Kidney capillary endothelial cell (primary cell): Measurements from ENCODE around the gene NSF.
"Not testable (repeated sequence)": the region's sequence is repeated elsewhere in the genome, so short reads cannot be mapped to it uniquely, and the experiment has no call there.

Source experiments
- DNase-seq: peaks from one replicate; pipeline ENCODE4 v3.0.0-alpha.2; 2018; ENCODE audit warnings: low spot score

The NSF gene

DNA sequence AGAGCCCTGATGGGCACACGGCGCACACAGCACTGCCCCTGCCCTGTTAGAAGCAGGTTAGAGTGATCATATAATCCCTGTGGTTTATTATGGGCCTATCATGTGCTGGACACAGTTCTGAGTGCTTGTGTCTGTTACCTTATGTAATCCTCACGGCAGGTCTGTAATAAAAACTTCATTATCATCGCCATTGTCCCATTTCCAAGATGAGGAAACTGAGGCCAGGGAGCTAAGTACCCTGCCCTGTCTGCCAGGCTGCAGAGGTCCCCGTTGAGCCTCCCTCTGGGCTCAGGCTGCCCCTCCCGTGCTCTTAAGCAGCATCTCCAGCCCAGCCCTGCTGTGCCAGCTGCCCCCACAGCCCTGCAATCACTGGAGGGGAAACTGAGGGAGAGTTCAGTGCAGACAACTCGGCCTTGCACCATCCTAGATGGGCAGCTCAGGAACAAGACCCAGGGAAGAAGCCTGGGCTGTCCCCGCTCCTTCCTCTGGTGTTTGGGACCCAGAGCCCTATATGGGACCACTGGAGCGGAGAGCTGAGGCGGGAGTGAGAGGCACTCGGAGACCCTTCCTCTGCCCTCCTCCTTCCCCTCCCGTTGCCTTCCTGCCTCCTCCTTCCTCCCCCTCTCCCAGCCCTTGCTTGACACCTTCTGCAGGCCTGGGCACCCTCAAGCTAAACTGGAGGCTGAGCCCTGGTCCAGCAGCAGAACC is 186.0 kb downstream of the NSF start:
- no peak for DNase-seq

- DNase-seq = peak; percentile 21
Measured at GRCh38 chr17:46777943-46778915, 187.8 kb downstream of the NSF start.

DNA sequence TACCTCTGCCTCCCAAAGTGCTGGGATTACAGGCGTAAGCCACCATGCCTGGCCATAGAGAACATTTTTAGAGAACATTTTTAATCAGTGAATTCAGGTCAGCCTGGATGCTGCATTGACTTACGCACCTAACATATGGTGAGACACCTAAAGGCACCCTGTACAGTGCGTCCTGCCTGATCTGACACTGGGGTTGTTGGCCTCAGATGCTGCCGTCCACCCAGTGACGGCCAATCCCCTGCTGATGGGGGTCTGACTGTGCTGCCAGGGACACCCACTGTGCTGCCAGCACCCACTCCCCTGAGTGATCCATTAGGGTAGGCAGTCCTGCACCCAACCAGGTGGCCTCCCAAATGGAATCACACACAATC is 189.5 kb downstream of the NSF start:
- no peak for DNase-seq

DNA sequence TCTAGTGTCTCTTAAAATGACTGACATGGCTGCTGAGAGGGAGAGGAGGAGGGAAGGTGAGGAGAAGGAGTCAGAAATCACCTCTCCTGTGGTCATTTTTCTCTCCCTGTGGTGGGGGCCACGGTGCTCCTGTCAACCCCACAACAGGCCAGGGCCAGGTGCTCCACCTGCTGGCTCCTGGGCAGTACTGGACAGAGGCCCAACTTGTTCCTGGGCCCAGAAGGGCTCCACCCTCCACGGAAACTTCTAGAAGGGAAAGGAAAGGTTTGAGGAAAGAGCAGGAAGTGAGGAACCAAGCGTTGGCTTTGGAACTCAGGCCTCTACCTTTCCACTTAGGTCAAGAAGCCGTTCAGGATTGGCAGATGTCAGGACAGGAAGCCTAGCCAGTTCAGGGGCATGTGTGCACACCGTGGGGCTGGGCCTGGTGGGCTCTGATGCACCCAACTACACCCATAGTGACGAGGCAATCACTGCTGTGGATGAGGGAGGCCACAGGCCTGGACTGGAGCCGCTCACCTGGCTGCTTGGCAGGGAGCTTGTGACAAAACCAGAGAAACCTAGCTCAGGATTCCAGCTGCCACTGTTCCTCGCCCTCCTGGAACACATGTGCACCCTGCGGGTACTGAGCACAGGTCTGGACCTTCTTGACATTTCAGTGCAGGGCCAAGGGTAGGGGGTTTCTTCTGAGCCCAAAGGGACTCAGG is 191.9 kb downstream of the NSF start:
- DNase-seq = no peak

DNA sequence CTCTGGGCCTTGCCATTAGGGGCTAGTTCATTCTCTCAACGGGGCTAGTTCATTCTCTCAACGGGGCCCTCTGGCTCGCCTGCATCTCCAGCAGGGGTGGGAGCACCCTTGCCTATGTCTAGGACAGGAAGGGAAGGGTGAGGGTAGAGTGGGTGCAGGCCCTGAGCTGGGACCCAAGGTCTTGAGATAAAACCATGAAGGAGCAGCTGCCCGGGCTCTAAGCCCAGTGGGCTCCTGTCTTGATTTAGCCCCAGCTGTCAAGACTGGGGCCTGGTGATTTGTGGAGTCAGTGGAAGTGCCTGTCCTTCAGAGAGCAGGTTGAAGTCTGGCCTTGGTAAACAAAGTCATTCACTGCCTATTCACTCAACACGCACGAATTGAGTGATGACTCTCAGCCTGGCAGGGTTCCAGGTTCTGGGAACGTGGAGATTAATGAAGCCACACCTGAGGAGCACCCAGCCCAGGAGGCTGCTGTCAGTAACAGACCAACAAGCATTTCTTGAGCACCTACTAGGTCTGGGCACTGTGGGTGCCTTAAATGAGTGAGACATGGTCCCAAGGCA is 192.6 kb downstream of the NSF start:
- DNase-seq = no peak

GRCh38 chr17:46785696-46786095 is 195.2 kb downstream of the NSF start:
- no peak for DNase-seq

DNA sequence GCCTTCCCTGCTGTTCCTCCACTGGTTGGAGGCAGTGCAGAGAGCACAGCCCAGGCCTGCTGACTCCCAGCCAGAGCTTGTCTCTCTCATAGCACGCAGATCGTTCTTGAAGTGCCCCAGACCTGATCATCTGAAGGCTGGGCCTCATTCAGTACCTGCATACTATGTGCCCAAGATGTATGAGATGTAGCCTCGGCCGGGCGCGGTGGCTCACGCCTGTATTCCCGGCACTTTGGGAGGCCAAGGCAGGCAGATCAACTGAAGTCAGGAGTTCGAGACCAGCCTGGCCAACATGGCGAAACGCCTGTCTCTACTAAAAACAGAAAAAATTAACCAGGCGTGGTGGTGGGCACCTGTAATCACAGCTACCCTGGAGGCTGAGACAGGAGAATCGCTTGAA is 197.0 kb downstream of the NSF start:
- DNase-seq = no peak

- DNase-seq = no peak
Measured at GRCh38 chr17:46788300-46788699, 197.8 kb downstream of the NSF start.

- no peak for DNase-seq
Measured at GRCh38 chr17:46788796-46789195, 198.3 kb downstream of the NSF start.

- DNase-seq = no peak
Measured at GRCh38 chr17:46789610-46790009, 199.1 kb downstream of the NSF start.

- DNase-seq = no peak
Measured at GRCh38 chr17:46790216-46790615, 199.7 kb downstream of the NSF start.

DNA sequence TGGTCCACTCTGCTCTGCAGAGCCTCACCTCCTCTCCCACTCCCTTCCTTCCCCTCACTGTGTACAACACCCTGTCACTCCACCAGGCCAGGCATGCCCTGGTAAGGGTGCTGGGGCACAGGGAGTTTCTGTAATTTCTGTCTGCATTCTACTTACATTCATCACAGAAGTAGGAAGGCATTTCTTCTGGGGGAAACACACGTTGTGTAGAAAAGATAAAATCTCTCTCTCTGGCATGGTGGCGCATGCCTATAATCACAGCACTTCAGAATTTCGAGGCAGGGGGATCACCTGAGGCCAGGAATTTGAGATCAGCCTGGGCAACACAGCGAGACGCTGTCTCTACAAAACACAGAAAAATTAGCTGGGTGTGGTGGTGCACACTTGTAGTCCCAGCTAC is 201.1 kb downstream of the NSF start:
- no peak for DNase-seq

DNA sequence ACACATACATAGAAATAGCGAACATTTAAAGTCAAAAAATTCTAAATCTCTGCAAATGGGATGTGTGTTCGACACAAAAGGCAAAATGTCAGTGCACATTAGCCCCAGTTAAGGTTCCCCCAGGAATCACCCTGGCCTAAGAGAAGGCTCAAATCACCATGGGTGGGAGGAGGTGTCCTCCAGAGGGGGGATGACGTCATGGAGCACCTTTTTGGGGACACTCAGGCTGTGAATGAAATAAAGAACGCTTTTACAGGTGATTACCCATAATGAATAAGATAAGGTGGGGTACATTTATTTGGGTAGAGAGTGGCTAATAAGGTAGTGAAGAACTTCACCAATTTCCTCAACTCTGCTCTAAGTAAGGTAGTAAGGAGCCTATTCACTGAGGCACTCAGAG is 201.6 kb downstream of the NSF start:
- DNase-seq = no peak

DNA sequence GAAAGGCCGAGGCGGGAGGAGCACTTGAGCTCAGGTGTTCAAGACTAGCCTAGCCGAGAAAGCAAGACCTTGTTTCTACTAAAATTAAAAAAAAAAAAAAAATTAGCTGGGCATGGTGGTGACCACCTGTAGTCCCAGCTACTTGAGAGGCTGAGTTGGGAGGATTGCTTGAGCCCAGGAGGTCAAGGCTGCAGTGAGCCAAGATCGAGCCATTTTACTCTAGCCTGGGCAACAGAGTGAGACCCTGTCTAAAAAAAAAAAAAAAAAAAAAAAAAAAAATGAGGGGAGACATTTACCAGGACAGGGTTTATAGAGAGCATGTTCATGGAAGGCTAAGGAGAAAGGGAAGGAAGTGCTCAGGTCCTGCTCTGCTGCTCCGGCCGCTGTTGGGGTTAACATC is 202.6 kb downstream of the NSF start:
- DNase-seq = not testable (repeated sequence)

- no peak for DNase-seq
Measured at GRCh38 chr17:46793541-46793940, 203.1 kb downstream of the NSF start.

DNA sequence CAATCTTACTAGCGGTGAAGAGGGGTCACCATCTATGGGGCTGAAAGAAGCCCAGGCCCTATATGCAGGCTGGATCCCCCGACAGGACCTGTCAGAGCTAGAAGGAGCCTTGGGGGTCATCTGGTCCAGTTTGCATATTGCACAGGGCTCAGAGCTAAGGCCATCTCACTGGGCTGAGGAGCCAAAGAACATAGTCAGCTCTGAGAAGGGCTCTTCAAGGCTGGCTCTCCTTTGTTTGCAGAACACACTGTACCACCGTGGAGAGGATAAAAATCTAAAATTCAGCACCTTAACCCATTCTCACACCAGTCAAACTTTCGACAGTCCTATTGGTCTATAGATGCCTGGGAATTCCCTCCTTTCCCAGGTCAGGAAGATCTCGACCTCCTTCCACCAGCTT is 203.8 kb downstream of the NSF start:
- DNase-seq = no peak

DNA sequence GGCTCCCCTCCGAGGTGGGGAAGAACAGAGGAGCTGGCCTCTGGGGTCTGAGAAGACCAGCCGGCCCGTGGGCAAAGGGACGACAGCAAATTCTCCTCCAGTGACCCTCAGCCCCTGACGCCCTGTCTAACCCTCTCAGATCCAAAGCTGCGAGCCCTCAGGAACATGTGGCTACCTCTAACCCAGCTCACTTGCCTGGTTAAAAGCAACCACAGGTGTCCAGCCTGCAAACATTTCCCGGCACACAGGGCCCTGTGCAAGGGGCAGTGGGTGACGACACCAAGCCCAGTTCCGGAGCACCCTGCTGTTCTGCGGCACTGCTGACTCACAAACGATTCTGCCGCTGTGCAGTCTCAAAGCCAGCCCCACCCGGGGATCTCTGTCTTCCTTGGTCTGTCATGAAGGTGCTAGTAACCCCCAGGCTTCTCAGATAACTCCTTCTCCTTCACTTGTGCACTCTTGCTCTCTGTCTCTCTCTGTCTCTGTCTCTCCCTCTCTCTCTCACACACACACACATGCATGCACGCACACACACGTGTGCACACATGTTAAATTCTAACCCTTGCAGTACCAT is 205.0 kb downstream of the NSF start:
- DNase-seq = no peak

DNA sequence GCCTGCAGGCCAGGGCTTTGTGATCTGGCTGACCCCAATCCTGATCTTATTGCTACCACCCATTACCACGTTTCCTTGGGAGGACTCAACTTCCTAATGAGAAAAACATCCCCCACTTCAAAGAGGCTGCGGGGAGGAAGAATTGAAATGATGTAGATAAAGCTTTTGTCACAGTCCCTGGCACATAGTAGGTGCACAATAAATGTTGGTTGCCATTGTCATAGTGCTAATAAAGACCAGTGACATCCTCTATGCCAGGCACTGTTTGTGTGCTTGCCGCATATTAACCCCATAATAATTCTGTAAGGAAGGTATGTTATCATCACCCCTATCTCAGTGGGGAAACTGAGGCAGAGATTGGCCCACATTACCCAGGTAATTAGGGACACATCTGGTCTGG is 205.6 kb downstream of the NSF start:
- DNase-seq = no peak

DNA sequence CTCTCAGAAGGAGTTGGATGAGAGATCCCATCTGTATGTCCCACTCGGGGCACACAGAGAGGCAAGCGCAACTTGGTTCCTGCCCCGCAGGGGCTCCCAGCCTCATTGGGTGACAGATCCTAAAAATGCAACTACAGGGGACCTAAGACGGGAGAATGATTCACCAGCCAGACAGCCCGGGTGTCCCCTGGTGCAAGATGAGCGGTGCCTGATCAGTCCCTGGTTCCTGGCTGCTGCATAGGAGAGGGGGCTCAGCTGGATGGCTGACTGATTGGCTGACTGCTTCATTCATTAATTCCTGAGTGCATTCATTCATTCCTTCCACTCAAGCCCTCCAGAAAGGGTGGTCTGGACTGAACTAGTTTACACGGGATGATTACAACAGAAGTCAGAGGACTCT is 206.1 kb downstream of the NSF start:
- no peak for DNase-seq

- DNase-seq = no peak
Measured at GRCh38 chr17:46796956-46797530, 206.6 kb downstream of the NSF start.

GRCh38 chr17:46800573-46800972 is 210.1 kb downstream of the NSF start:
- DNase-seq = no peak

GRCh38 chr17:46802800-46803199 is 212.3 kb downstream of the NSF start:
- DNase-seq = no peak
